GM10248 (cell line): Measurements from ENCODE around the gene INAFM2.

Experiments used
- CTCF ChIA-PET: fragments of 300-600 bp; sonication (Branson Sonifier 250); formaldehyde crosslinking; extraction: SDS; loops from one replicate; lab custom pipeline; 2021; ENCODE audit warnings: antibody characterized with exemption; lab: Yijun Ruan, JAX
- POLR2A ChIA-PET: fragments of 350-650 bp; sonication (Branson Sonifier 250); formaldehyde crosslinking; extraction: SDS; loops from one replicate; lab custom pipeline; 2020; ENCODE audit warnings: antibody characterized with exemption; lab: Yijun Ruan, JAX
- DNase-seq: peaks from one replicate; pipeline ENCODE4 v3.0.0; 2012; ENCODE audit errors: extremely low spot score
- CTCF ChIP-seq: IDR thresholded peaks from 2 replicates; pipeline ENCODE4 v1.5.1; 2012; ENCODE audit warnings: mild to moderate bottlenecking, low read depth; ENCODE audit errors: extremely low read depth, missing control alignments, control extremely low read depth

INAFM2 gene

GRCh38 chr15:40328751-40329150, 5.3 kb downstream of the INAFM2 start:
- CTCF ChIA-PET: interaction anchor here (0.8 to 8.9 kb wide), 8 partner anchors 9 to 70 kb away, joined by 3 to 222 read pairs (median 8); partner anchors contain the start of genes CCDC9B and PLCB2
- POLR2A ChIA-PET: no interaction called here
- no peak for DNase-seq
- no peak for TF ChIP-seq CTCF

GRCh38 chr15:40329804-40330203, 6.3 kb downstream of the INAFM2 start:
- CTCF ChIA-PET: interaction anchor here (1.4 to 16.1 kb wide), 4 partner anchors 9 to 51 kb away, joined by 3 to 222 read pairs (median 114); partner anchors contain the start of genes CCDC9B, INAFM2 and PLCB2
- POLR2A ChIA-PET: no interaction called here

GRCh38 chr15:40330368-40330836, 6.9 kb downstream of the INAFM2 start:
- CTCF ChIA-PET: interaction anchor here (1.4 to 16.1 kb wide), 4 partner anchors 9 to 51 kb away, joined by 3 to 222 read pairs (median 112); partner anchors contain the start of genes CCDC9B, INAFM2 and PLCB2
- TF ChIP-seq CTCF: no peak
- POLR2A ChIA-PET: no interaction called here
- DNase-seq: no peak

More at GRCh38 chr15:40329804-40330203, 6.3 kb downstream of the INAFM2 start:
- no peak for DNase-seq
- TF ChIP-seq CTCF: no peak

GRCh38 chr15:40331026-40331425, 7.5 kb downstream of the INAFM2 start:
- POLR2A ChIA-PET: no interaction called here

GRCh38 chr15:40331637-40332036, 8.1 kb downstream of the INAFM2 start:
- POLR2A ChIA-PET: no interaction called here
- DNase-seq: no peak
- CTCF ChIA-PET: interaction anchor here (1.0 to 16.1 kb wide), 4 partner anchors 8 to 109 kb away, joined by 3 to 222 read pairs (median 112); partner anchors contain the start of genes CCDC9B and INAFM2
- no peak for TF ChIP-seq CTCF

More at GRCh38 chr15:40331026-40331425, 7.5 kb downstream of the INAFM2 start:
- CTCF ChIA-PET: interaction anchor here (2.6 to 16.1 kb wide), 3 partner anchors 9 to 52 kb away, joined by 11 to 222 read pairs (median 212); partner anchors contain the start of genes CCDC9B and INAFM2
- no peak for DNase-seq
- no peak for TF ChIP-seq CTCF

GRCh38 chr15:40332113-40332781, 8.8 kb downstream of the INAFM2 start:
- TF ChIP-seq CTCF: no peak
- no peak for DNase-seq
- CTCF ChIA-PET: interaction anchor here (0.9 to 16.1 kb wide), 6 partner anchors 7 to 108 kb away, joined by 3 to 222 read pairs (median 7); partner anchors contain the start of genes CCDC9B and INAFM2
- POLR2A ChIA-PET: no interaction called here
